ENCODE measurements around the gene DNAJB11. TPM values are rescaled to one million over a fixed set of nuclear protein-coding genes. Genes with fewer than 3 reads are reported as not detected.

DNAJB11 gene
- total RNA-seq, 4 donors from 2014 or later, result 22.9 to 42.1 (median 25.0) TPM

GRCh38 chr3:186605561-186606545, 35.3 kb downstream of the DNAJB11 start:
- H3K4me1 ChIP-seq, result no peaks in the 10 kb centered on the region
- no peaks in the 10 kb centered on the region for H3K36me3 ChIP-seq
- H3K27ac ChIP-seq (replicated peaks in 1 of 4), result no peak overlapping the region
- peaks cover 0 to 6% (median 0%) of the 10 kb centered on the region in 4 donors for H3K27me3 ChIP-seq
- intact Hi-C loops (cut with DNase I), result no loop called here
- no peaks in the 10 kb centered on the region for H3K9me3 ChIP-seq
- TF ChIP-seq CTCF (IDR thresholded peaks at IDR 0.05) (no peak), POLR2AphosphoS5 (IDR thresholded peaks at IDR 0.05) (no peak), EP300 (IDR thresholded peaks at IDR 0.05) (no peak), POLR2A (IDR thresholded peaks at IDR 0.05; ENCODE audit: low read depth) (no peak)
- H3K4me3 ChIP-seq, result no peak overlapping the region
- WGBS, result 93% methylated on average over 5 of the region's 5 CpGs
- no peak for DNase-seq (ENCODE audit: extremely low spot score)

GRCh38 chr3:186608624-186609215, 38.2 kb downstream of the DNAJB11 start:
- no peaks in the 10 kb centered on the region for H3K9me3 ChIP-seq
- no peak overlapping the region for H3K4me3 ChIP-seq
- no peaks in the 10 kb centered on the region for H3K36me3 ChIP-seq
- intact Hi-C loops (cut with DNase I), result no loop called here
- WGBS, result 79% methylated on average over 2 of the region's 2 CpGs
- no peaks in the 10 kb centered on the region for H3K4me1 ChIP-seq
- H3K27me3 ChIP-seq, result peaks cover 0 to 15% (median 0%) of the 10 kb centered on the region in 4 donors
- no peak overlapping the region for H3K27ac ChIP-seq (replicated peaks in 1 of 4)
- no peak for DNase-seq (ENCODE audit: extremely low spot score)
- no peak for TF ChIP-seq POLR2A (IDR thresholded peaks at IDR 0.05; ENCODE audit: low read depth)
- no peak for TF ChIP-seq CTCF (IDR thresholded peaks at IDR 0.05)
- TF ChIP-seq EP300 (IDR thresholded peaks at IDR 0.05), result no peak
- no peak for TF ChIP-seq POLR2AphosphoS5 (IDR thresholded peaks at IDR 0.05)

DNA sequence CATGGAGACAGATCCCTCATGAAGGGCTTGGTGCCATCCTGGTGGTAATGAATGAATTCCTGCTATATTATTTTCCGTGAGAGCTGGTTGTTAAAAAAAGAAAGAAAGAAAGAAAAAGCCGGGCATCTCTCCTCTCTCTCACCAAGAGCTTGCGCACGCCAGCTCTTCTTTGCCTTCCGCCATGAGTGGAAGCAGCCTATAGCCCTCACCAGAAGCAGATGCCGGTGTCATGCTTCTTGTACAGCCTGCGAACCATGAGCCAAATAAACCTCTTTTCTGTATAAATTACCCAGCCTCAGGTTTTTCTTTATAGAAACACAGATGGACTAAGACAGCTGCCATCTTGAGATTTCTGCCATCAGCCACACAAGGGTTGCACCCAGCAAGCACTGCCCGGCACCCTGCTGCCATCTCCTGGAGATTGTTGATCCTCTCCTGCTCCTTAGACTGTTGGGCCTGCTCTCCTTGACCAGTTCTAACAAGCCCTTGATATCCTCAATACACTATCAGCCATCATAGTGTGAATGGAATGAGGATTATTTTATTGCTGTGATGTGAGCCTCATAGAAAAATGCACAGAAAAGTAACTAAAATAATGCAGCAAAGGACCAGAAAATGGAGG, 38.8 kb downstream of the DNAJB11 start:
- H3K9me3 ChIP-seq, result no peaks in the 10 kb centered on the region
- no peak for DNase-seq (ENCODE audit: extremely low spot score)
- no peaks in the 10 kb centered on the region for H3K4me1 ChIP-seq
- no peak overlapping the region for H3K4me3 ChIP-seq
- intact Hi-C loops (cut with DNase I), result no loop called here
- H3K27ac ChIP-seq (replicated peaks in 1 of 4), result no peak overlapping the region
- WGBS, result 90% methylated on average over 8 of the region's 8 CpGs
- H3K27me3 ChIP-seq, result peaks cover 0 to 20% (median 0%) of the 10 kb centered on the region in 4 donors
- no peaks in the 10 kb centered on the region for H3K36me3 ChIP-seq
- TF ChIP-seq POLR2AphosphoS5 (IDR thresholded peaks at IDR 0.05), result no peak
- no peak for TF ChIP-seq POLR2A (IDR thresholded peaks at IDR 0.05; ENCODE audit: low read depth)
- no peak for TF ChIP-seq CTCF (IDR thresholded peaks at IDR 0.05)
- TF ChIP-seq EP300 (IDR thresholded peaks at IDR 0.05), result no peak

- Histone ChIP-seq H3K9me3 (no peaks in the 10 kb centered on the region), H3K36me3 (no peaks in the 10 kb centered on the region), H3K4me1 (peaks cover 0 to 13% (median 7%) of the 10 kb centered on the region in 4 donors), H3K27ac (replicated peaks in 1 of 4) (no peak overlapping the region), H3K27me3 (peaks cover 0 to 30% (median 0%) of the 10 kb centered on the region in 4 donors), H3K4me3 (no peak overlapping the region)
- TF ChIP-seq EP300 (IDR thresholded peaks at IDR 0.05) (no peak), POLR2AphosphoS5 (IDR thresholded peaks at IDR 0.05) (no peak), POLR2A (IDR thresholded peaks at IDR 0.05; ENCODE audit: low read depth) (no peak), CTCF (IDR thresholded peaks at IDR 0.05) (no peak)
- WGBS, result 74% methylated on average over 5 of the region's 5 CpGs
- DNase-seq (ENCODE audit: extremely low spot score), result no peak
- intact Hi-C loops (cut with DNase I), result loop anchor here (10.0 kb wide), 1 partner anchor 553 kb away; no protein-coding TSS in a partner anchor
Observed at GRCh38 chr3:186612065-186612464, 41.5 kb downstream of the DNAJB11 start.

All from esophagus muscularis mucosa (tissue), 4 donors.